ENCODE results near the gene HCK.

HCK gene

GRCh38 chr20:32142991-32143390 is 90.9 kb downstream of the HCK start:
- no peak for TF ChIP-seq CTCF (IDR thresholded peaks at IDR 0.05; ENCODE audit: borderline replicate concordance, control extremely low read depth, extremely low read depth, insufficient read depth, missing control alignments)
- in situ Hi-C loops (cut with MboI; ENCODE audit: low sequenced_read_pairs, unreplicated experiment) = no loop called here

DNA sequence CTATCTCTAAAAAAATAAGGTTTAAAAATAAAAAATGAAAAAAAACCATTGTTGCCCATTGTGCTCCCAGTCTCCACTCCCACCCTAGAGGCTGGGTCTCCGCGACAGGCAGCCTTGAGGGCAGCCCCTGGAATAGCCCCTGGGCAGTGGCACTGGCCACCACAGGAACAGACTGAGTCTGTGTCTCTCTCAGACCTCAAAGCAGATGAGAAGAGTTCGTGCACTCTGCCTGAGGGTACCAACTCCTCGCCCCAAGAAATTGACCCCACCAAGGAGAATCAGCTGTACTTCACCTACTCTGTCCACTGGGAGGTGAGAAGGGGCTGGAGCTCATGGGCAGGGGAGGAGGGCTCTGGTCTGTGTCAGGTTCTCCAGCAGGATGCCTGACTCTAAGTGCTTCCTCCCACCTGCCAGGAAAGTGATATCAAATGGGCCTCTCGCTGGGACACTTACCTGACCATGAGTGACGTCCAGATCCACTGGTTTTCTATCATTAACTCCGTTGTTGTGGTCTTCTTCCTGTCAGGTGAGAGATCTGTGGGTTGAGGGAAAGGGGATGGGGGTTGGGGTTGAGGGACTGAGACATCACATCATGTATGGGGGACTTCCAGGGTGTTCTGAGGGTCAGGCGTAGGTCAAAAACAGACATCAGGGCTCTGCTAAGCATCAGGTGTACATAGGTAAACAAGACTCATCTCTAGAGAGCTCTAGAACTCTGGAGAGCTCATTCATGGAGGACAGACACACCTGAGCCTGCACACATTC is 93.0 kb downstream of the HCK start:
- no peak for DNase-seq (ENCODE audit: low spot score)
- TF ChIP-seq CTCF (IDR thresholded peaks at IDR 0.05; ENCODE audit: borderline replicate concordance, control extremely low read depth, extremely low read depth, insufficient read depth, missing control alignments) = no peak
- in situ Hi-C loops (cut with MboI; ENCODE audit: low sequenced_read_pairs, unreplicated experiment) = no loop called here

More at GRCh38 chr20:32142991-32143390, 90.9 kb downstream of the HCK start:
- DNase-seq (ENCODE audit: low spot score) = no peak

DNA sequence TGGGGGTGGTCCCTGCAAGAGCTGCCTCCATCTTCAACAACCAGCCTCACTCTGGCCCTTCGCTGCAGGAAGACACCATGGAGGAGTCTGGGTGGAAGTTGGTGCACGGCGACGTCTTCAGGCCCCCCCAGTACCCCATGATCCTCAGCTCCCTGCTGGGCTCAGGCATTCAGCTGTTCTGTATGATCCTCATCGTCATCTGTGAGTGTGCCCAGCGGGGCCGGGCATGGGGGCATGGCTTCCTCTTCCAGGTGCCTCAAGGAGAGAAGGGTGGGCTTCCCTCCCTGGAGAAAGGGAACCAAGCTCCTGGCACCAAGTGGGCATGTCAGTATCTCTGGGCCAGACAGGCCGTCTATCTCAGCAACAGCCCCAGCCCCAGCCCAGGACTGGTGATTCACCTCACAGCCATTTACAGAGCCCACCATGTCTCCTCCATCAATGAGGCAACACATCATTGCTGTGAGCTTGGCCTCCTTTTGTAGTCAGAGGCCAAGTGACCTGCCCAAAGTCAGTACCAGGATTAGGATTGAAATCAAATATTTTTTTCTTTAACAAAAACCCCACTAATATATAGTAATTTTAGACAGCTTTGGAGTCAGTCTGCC is 97.6 kb downstream of the HCK start:
- DNase-seq (ENCODE audit: low spot score) = no peak
- TF ChIP-seq CTCF (IDR thresholded peaks at IDR 0.05; ENCODE audit: borderline replicate concordance, control extremely low read depth, extremely low read depth, insufficient read depth, missing control alignments) = no peak
- in situ Hi-C loops (cut with MboI; ENCODE audit: low sequenced_read_pairs, unreplicated experiment) = no loop called here

GRCh38 chr20:32150291-32150848 is 98.3 kb downstream of the HCK start:
- TF ChIP-seq CTCF (IDR thresholded peaks at IDR 0.05; ENCODE audit: borderline replicate concordance, control extremely low read depth, extremely low read depth, insufficient read depth, missing control alignments) = no peak
- in situ Hi-C loops (cut with MboI; ENCODE audit: low sequenced_read_pairs, unreplicated experiment) = no loop called here

More at GRCh38 chr20:32150291-32150848, 98.3 kb downstream of the HCK start:
- no peak for DNase-seq (ENCODE audit: low spot score)

Measured in GM13976 (cell line).